Ammon's horn (tissue), 1 donor: ENCODE measurements around the gene GRIK4.
A peak's percentile ranks its signal among the peaks of the same experiment; 100 is the strongest.

Experiments used
- DNase-seq: peaks from one replicate; pipeline ENCODE4 v3.0.0-alpha.2; 2016; ENCODE audit warnings: low spot score

Gene GRIK4

GRCh38 chr11:120509346-120510053 lies 2.0 kb upstream of the GRIK4 start:
- no peak for DNase-seq

- DNase-seq, result no peak
These were observed 987 bp upstream of the GRIK4 start for GRCh38 chr11:120510406-120511115.

GRCh38 chr11:120511820-120512738 lies 531 bp downstream of the GRIK4 start:
- DNase-seq, result no peak

- peak; percentile 60 for DNase-seq
These were observed 1.3 kb downstream of the GRIK4 start for GRCh38 chr11:120512739-120513435.

- DNase-seq, result peak; percentile 37
These were observed 2.1 kb downstream of the GRIK4 start for GRCh38 chr11:120513436-120514315.

- no peak for DNase-seq
These were observed 3.1 kb downstream of the GRIK4 start for GRCh38 chr11:120514541-120515121.

- DNase-seq, result no peak
These were observed 3.7 kb downstream of the GRIK4 start for GRCh38 chr11:120515186-120515723.

GRCh38 chr11:120516461-120517389 lies 5.2 kb downstream of the GRIK4 start:
- no peak for DNase-seq

GRCh38 chr11:120517390-120517761 lies 5.8 kb downstream of the GRIK4 start:
- DNase-seq, result no peak

GRCh38 chr11:120517801-120518291 lies 6.3 kb downstream of the GRIK4 start:
- DNase-seq, result no peak

GRCh38 chr11:120518356-120518755 lies 6.8 kb downstream of the GRIK4 start:
- DNase-seq, result no peak

GRCh38 chr11:120519474-120519873 lies 7.9 kb downstream of the GRIK4 start:
- DNase-seq, result no peak

GRCh38 chr11:120520091-120520822 lies 8.7 kb downstream of the GRIK4 start:
- DNase-seq, result no peak

- no peak for DNase-seq
These were observed 9.6 kb downstream of the GRIK4 start for GRCh38 chr11:120521176-120521575.

GRCh38 chr11:120522021-120522420 lies 10.5 kb downstream of the GRIK4 start:
- DNase-seq, result no peak

GRCh38 chr11:120522736-120523135 lies 11.2 kb downstream of the GRIK4 start:
- no peak for DNase-seq

GRCh38 chr11:120523196-120523595 lies 11.6 kb downstream of the GRIK4 start:
- DNase-seq, result no peak

- no peak for DNase-seq
These were observed 13.1 kb downstream of the GRIK4 start for GRCh38 chr11:120524536-120525085.
